Neural crest cell (in vitro differentiated cells): ENCODE data around the gene PCNX4. TPM values are rescaled to one million over a fixed set of nuclear protein-coding genes. Genes with fewer than 3 reads are reported as not detected.

Experiments
- DNase-seq: peaks from one replicate; pipeline ENCODE4 v3.0.0; 2021; ENCODE audit warnings: low read depth, mixed read lengths, low spot score
- H3K27ac Mint-ChIP-seq: one replicate; pipeline ENCODE4 v1.8.0; 2021; ENCODE audit warnings: mild to moderate bottlenecking, mixed read lengths; ENCODE audit not compliant: unreplicated experiment
- H3K27me3 Mint-ChIP-seq: 2 replicates; pipeline ENCODE4 v1.8.0; 2021; ENCODE audit warnings: low read depth, mild to moderate bottlenecking, mixed read lengths
- H3K36me3 Mint-ChIP-seq: 2 replicates; pipeline ENCODE4 v1.8.0; 2021; ENCODE audit warnings: low read depth, mild to moderate bottlenecking, mixed read lengths
- H3K4me1 Mint-ChIP-seq: 2 replicates; pipeline ENCODE4 v1.8.0; 2021; ENCODE audit warnings: mixed read lengths
- H3K4me3 Mint-ChIP-seq: one replicate; pipeline ENCODE4 v1.8.0; 2021; ENCODE audit warnings: mild to moderate bottlenecking, mixed read lengths
- H3K9me3 Mint-ChIP-seq: 2 replicates; pipeline ENCODE4 v1.8.0; 2021; ENCODE audit warnings: mixed read lengths
- total RNA-seq: library from RNA; stranded (reverse); gene quantifications from 2 replicates; pipeline ENCODE4 v1.2.1, GENCODE V29; 2021
- TF ChIP-seq, protein P1 (sequence below): fragments of 200-600 bp; sonication (generic); conservative IDR thresholded peaks from 2 replicates; pipeline ENCODE4 v1.5.0; 2021; ENCODE audit warnings: antibody characterized with exemption, mild to moderate bottlenecking

The PCNX4 gene
- total RNA-seq, 1 donor from 2014 or later, result 84.6 TPM

- Mint-ChIP-seq H3K27me3 (no peaks in the 10 kb centered on the region), H3K9me3 (peaks cover 16% of the 10 kb centered on the region), H3K36me3 (peaks cover 5% of the 10 kb centered on the region), H3K27ac (no peak overlapping the region), H3K4me3 (no peak overlapping the region), H3K4me1 (no peaks in the 10 kb centered on the region)
- DNase-seq, result no peak
- TF ChIP-seq, protein P1, sequence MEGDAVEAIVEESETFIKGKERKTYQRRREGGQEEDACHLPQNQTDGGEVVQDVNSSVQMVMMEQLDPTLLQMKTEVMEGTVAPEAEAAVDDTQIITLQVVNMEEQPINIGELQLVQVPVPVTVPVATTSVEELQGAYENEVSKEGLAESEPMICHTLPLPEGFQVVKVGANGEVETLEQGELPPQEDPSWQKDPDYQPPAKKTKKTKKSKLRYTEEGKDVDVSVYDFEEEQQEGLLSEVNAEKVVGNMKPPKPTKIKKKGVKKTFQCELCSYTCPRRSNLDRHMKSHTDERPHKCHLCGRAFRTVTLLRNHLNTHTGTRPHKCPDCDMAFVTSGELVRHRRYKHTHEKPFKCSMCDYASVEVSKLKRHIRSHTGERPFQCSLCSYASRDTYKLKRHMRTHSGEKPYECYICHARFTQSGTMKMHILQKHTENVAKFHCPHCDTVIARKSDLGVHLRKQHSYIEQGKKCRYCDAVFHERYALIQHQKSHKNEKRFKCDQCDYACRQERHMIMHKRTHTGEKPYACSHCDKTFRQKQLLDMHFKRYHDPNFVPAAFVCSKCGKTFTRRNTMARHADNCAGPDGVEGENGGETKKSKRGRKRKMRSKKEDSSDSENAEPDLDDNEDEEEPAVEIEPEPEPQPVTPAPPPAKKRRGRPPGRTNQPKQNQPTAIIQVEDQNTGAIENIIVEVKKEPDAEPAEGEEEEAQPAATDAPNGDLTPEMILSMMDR, result no peak
These were observed 106.0 kb downstream of the PCNX4 start for GRCh38 chr14:60197629-60198303.

- Mint-ChIP-seq H3K9me3 (peaks cover 13% of the 10 kb centered on the region), H3K27me3 (no peaks in the 10 kb centered on the region), H3K27ac (no peak overlapping the region), H3K36me3 (peaks cover 5% of the 10 kb centered on the region), H3K4me3 (no peak overlapping the region), H3K4me1 (peaks cover 8% of the 10 kb centered on the region)
- DNase-seq, result no peak
- TF ChIP-seq, protein P1, result no peak
These were observed 107.6 kb downstream of the PCNX4 start for GRCh38 chr14:60199321-60199720.

DNA sequence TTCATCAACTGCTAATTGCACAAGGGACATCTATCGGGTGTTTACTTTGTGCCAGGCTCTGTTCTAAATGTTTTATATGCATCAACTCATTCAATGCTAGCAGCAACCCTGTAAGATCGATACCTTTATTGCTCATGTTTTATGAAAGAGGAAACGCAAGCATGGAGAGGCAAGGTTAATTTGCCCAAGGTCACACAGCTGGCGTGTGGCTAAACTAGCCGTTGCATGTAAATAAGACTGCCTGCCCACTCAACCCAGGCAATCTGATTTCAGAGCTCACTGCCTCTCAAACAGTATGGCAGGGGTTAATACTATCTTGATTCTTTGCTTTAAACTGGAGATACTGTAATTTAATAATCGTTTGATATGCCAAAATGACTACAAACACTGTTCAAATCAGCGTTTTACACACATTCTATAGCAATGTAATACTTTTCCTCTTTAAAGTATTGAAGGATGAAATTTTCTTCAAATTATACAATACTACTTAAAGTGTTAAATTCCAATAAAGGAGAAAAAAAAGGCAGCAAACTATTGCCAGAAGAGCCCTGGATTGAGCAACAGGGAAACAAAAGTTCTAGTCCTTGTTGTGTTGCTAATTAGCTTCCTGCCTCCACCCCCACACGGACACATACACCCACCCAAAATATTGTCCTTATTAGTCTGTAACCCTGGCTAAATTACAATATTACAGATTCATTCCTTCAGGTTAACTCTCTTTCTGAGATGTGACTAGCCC is 112.5 kb downstream of the PCNX4 start:
- Mint-ChIP-seq H3K27me3 (no peaks in the 10 kb centered on the region), H3K36me3 (peaks cover under 1% of the 10 kb centered on the region), H3K4me1 (peaks cover 21% of the 10 kb centered on the region), H3K27ac (no peak overlapping the region), H3K9me3 (peaks cover 9% of the 10 kb centered on the region), H3K4me3 (no peak overlapping the region)
- no peak for DNase-seq
- TF ChIP-seq, protein P1, result no peak

GRCh38 chr14:60204843-60205774 is 113.4 kb downstream of the PCNX4 start:
- Mint-ChIP-seq H3K4me1 (peaks cover 21% of the 10 kb centered on the region), H3K27me3 (no peaks in the 10 kb centered on the region), H3K27ac (no peak overlapping the region), H3K9me3 (peaks cover 6% of the 10 kb centered on the region), H3K4me3 (no peak overlapping the region), H3K36me3 (no peaks in the 10 kb centered on the region)
- TF ChIP-seq, protein P1, result no peak
- DNase-seq, result no peak

GRCh38 chr14:60206249-60206670 is 114.5 kb downstream of the PCNX4 start:
- Mint-ChIP-seq H3K4me3 (no peak overlapping the region), H3K27me3 (no peaks in the 10 kb centered on the region), H3K4me1 (peaks cover 25% of the 10 kb centered on the region), H3K36me3 (no peaks in the 10 kb centered on the region), H3K9me3 (peaks cover 4% of the 10 kb centered on the region), H3K27ac (no peak overlapping the region)
- no peak for DNase-seq
- TF ChIP-seq, protein P1, result no peak
